Panc1 (cell line): ENCODE measurements around the gene RPUSD3.

ENCODE experiments used
- POLR2AphosphoS5 ChIP-seq: IDR thresholded peaks from 2 replicates; pipeline ENCODE4 v1.6.1; 2012; ENCODE audit warnings: mild to moderate bottlenecking, low read depth, low read length, moderate library complexity
- SIN3A ChIP-seq: IDR thresholded peaks from 2 replicates; pipeline ENCODE4 v1.6.1; 2012; ENCODE audit warnings: low read depth, mild to moderate bottlenecking, low read length, moderate library complexity, borderline replicate concordance; ENCODE audit not compliant: insufficient read depth
- TF ChIP-seq, protein P1 (sequence below): fragments of 450-650 bp; IDR thresholded peaks from 2 replicates; pipeline ENCODE4 v1.5.1; 2017; ENCODE audit warnings: mild to moderate bottlenecking
- TF ChIP-seq, protein P2 (sequence below), 2 experiments: IDR thresholded peaks; 2 replicates each; pipeline ENCODE4 v1.6.1; 2011 to 2012; ENCODE audit warnings: low read depth in 2 of 2, control low read depth in 1 of 2, low read length in 1 of 2, mild to moderate bottlenecking in 1 of 2, moderate library complexity in 1 of 2; ENCODE audit not compliant: insufficient read depth in 1 of 2

DNA sequence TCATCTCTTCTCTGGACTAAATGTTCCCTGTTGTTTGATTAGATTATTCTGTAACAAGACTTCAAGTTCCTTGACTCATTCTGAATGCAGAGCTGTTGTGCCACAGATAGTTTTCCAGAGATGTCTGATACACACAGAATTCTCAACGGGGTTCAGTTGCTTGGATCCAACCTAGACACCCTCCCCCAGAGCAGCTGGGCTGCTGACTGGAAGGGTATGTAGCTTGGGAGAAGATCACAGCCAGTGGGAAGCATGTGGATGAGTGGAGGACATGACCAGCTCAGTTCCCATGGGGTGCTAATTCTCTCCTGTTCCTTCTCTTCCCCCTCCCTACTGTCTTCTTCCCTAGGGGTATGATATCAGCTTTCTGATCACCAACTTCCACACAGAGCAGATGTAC lies 40.3 kb downstream of the RPUSD3 start:
- TF ChIP-seq POLR2AphosphoS5 (no peak), SIN3A (no peak)
- TF ChIP-seq, protein P1, sequence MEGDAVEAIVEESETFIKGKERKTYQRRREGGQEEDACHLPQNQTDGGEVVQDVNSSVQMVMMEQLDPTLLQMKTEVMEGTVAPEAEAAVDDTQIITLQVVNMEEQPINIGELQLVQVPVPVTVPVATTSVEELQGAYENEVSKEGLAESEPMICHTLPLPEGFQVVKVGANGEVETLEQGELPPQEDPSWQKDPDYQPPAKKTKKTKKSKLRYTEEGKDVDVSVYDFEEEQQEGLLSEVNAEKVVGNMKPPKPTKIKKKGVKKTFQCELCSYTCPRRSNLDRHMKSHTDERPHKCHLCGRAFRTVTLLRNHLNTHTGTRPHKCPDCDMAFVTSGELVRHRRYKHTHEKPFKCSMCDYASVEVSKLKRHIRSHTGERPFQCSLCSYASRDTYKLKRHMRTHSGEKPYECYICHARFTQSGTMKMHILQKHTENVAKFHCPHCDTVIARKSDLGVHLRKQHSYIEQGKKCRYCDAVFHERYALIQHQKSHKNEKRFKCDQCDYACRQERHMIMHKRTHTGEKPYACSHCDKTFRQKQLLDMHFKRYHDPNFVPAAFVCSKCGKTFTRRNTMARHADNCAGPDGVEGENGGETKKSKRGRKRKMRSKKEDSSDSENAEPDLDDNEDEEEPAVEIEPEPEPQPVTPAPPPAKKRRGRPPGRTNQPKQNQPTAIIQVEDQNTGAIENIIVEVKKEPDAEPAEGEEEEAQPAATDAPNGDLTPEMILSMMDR = no peak
- TF ChIP-seq, protein P2, sequence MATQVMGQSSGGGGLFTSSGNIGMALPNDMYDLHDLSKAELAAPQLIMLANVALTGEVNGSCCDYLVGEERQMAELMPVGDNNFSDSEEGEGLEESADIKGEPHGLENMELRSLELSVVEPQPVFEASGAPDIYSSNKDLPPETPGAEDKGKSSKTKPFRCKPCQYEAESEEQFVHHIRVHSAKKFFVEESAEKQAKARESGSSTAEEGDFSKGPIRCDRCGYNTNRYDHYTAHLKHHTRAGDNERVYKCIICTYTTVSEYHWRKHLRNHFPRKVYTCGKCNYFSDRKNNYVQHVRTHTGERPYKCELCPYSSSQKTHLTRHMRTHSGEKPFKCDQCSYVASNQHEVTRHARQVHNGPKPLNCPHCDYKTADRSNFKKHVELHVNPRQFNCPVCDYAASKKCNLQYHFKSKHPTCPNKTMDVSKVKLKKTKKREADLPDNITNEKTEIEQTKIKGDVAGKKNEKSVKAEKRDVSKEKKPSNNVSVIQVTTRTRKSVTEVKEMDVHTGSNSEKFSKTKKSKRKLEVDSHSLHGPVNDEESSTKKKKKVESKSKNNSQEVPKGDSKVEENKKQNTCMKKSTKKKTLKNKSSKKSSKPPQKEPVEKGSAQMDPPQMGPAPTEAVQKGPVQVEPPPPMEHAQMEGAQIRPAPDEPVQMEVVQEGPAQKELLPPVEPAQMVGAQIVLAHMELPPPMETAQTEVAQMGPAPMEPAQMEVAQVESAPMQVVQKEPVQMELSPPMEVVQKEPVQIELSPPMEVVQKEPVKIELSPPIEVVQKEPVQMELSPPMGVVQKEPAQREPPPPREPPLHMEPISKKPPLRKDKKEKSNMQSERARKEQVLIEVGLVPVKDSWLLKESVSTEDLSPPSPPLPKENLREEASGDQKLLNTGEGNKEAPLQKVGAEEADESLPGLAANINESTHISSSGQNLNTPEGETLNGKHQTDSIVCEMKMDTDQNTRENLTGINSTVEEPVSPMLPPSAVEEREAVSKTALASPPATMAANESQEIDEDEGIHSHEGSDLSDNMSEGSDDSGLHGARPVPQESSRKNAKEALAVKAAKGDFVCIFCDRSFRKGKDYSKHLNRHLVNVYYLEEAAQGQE (IDR thresholded peaks at IDR 0.05; ENCODE audit: insufficient read depth in 1 of 2, low read depth in 2 of 2, low read length in 1 of 2) = no peak
